A549 (cell line): Measurements from ENCODE around the gene ATXN2. TPM values are rescaled to one million over a fixed set of nuclear protein-coding genes. Genes with fewer than 3 reads are reported as not detected.

Experiments
- ATAC-seq, 2 experiments: fragments of 200-7000 bp in 1 of 2; fragments of >200 bp in 1 of 2; cut with Nextera tagmentation in 1 of 2; cut with Tn5 transposase in 1 of 2; 3 replicates each; pipeline versions ENCODE4 v1.8.0 to v1.9.1; 2018 to 2020; ENCODE audit warnings: mild to moderate bottlenecking in 1 of 2, moderate library complexity in 1 of 2
- CTCF ChIA-PET: fragments of 300-600 bp; sonication (Branson Sonifier 250); formaldehyde crosslinking; extraction: SDS; loops from one replicate; lab custom pipeline; 2021; ENCODE audit warnings: antibody characterized with exemption, inconsistent platforms; lab: Yijun Ruan, JAX
- POLR2A ChIA-PET: fragments of 350-600 bp; formaldehyde crosslinking; extraction: SDS; loops from one replicate; lab custom pipeline; 2021; ENCODE audit warnings: antibody characterized with exemption, inconsistent platforms; lab: Yijun Ruan, JAX
- DNase-seq, 2 experiments: peaks; one replicate each; pipeline versions ENCODE4 v3.0.0 to v3.0.0-alpha.2; 2011 to 2016; ENCODE audit warnings: low read depth in 1 of 2, low spot score in 1 of 2
- FAIRE-seq: peaks from 2 replicates; lab custom pipeline; 2011; peaks lifted over from hg19 to GRCh38; lab: Jason Lieb, UNC
- H3K27ac ChIP-seq, 2 experiments: fragments of >200 bp; sonication (Bioruptor Twin); formaldehyde crosslinking; 3 replicates each; pipeline ENCODE4 v1.5.1; 2016 to 2017
- H3K4me1 ChIP-seq: fragments of >200 bp; sonication (Bioruptor Twin); formaldehyde crosslinking; 3 replicates; pipeline ENCODE4 v1.6.1; 2016
- H3K4me2 ChIP-seq: fragments of >200 bp; sonication (Bioruptor Twin); formaldehyde crosslinking; 3 replicates; pipeline ENCODE4 v1.6.1; 2016
- H3K4me3 ChIP-seq: fragments of >200 bp; sonication (Bioruptor Twin); formaldehyde crosslinking; 3 replicates; pipeline ENCODE4 v1.5.1; 2016
- H3K9me3 ChIP-seq: fragments of >200 bp; sonication (Bioruptor Twin); formaldehyde crosslinking; 3 replicates; pipeline ENCODE4 v1.6.1; 2016
- BCL3 ChIP-seq: fragments of >200 bp; sonication (Bioruptor Twin); formaldehyde crosslinking; IDR thresholded peaks from 3 replicates; pipeline ENCODE4 v1.6.1; 2016
- CEBPB ChIP-seq, 2 experiments: fragments of >200 bp in 1 of 2; sonication (Bioruptor Twin) in 1 of 2; formaldehyde crosslinking in 1 of 2; IDR thresholded peaks; 2 replicates each; pipeline ENCODE4 v1.6.1; 2012 to 2016
- CHD2 ChIP-seq: fragments of 150-350 bp; IDR thresholded peaks from 2 replicates; pipeline ENCODE4 v1.6.1; 2014; ENCODE audit warnings: low read length; ENCODE audit not compliant: partially characterized antibody
- CHD4 ChIP-seq: fragments of 200-600 bp; sonication (generic); IDR thresholded peaks from 2 replicates; pipeline ENCODE4 v1.6.1; 2016; ENCODE audit warnings: antibody characterized with exemption, mild to moderate bottlenecking, borderline replicate concordance
- ELK1 ChIP-seq: fragments of 150-350 bp; IDR thresholded peaks from 2 replicates; pipeline ENCODE4 v1.6.1; 2014; ENCODE audit warnings: low read depth, mild to moderate bottlenecking, low read length
- ESRRA ChIP-seq: fragments of 150-350 bp; IDR thresholded peaks from 2 replicates; pipeline ENCODE4 v1.6.1; 2014; ENCODE audit warnings: mild to moderate bottlenecking, low read length, borderline replicate concordance
- FOSB ChIP-seq: fragments of 250-450 bp; sonication (Bioruptor Pico); IDR thresholded peaks from 2 replicates; pipeline ENCODE4 v1.5.0; 2020; ENCODE audit warnings: mild to moderate bottlenecking, moderate library complexity
- HEYL ChIP-seq: fragments of 250-450 bp; sonication (Bioruptor Pico); IDR thresholded peaks from 2 replicates; pipeline ENCODE4 v1.8.0; 2021; ENCODE audit warnings: mild to moderate bottlenecking, moderate library complexity
- HOXA7 ChIP-seq: fragments of 250-450 bp; sonication (Bioruptor Pico); IDR thresholded peaks from 2 replicates; pipeline ENCODE4 v1.5.0; 2020; ENCODE audit warnings: mild to moderate bottlenecking, moderate library complexity
- HOXB13 ChIP-seq: fragments of 250-450 bp; sonication (Bioruptor Pico); IDR thresholded peaks from 2 replicates; pipeline ENCODE4 v1.5.0; 2020; ENCODE audit warnings: low read depth, mild to moderate bottlenecking, moderate library complexity
- KDM5A ChIP-seq: fragments of 200-600 bp; sonication (generic); IDR thresholded peaks from 2 replicates; pipeline ENCODE4 v1.6.1; 2016; ENCODE audit warnings: antibody characterized with exemption, mild to moderate bottlenecking
- MAFK ChIP-seq: fragments of 450-650 bp; IDR thresholded peaks from 2 replicates; pipeline ENCODE4 v1.6.1; 2014; ENCODE audit not compliant: partially characterized antibody
- NFE2L2 ChIP-seq: fragments of 150-350 bp; conservative IDR thresholded peaks from 2 replicates; pipeline ENCODE4 v1.6.1; 2014; ENCODE audit warnings: low read length
- POLR2AphosphoS2 ChIP-seq: conservative IDR thresholded peaks from 2 replicates; pipeline ENCODE4 v1.6.1; 2012; ENCODE audit warnings: low read length, improper control_type of control experiment, inconsistent platforms
- RARB ChIP-seq: fragments of 250-450 bp; sonication (Bioruptor Pico); IDR thresholded peaks from 2 replicates; pipeline ENCODE4 v1.8.0; 2021; ENCODE audit warnings: mild to moderate bottlenecking, moderate library complexity
- RNF2 ChIP-seq: fragments of 200-600 bp; sonication (generic); IDR thresholded peaks from 2 replicates; pipeline ENCODE4 v1.6.1; 2016; ENCODE audit warnings: low read depth, mild to moderate bottlenecking, antibody characterized with exemption, moderate library complexity, borderline replicate concordance
- ZC3H11A ChIP-seq: fragments of 450-650 bp; IDR thresholded peaks from 2 replicates; pipeline ENCODE4 v1.6.1; 2014; ENCODE audit warnings: antibody characterized with exemption, mild to moderate bottlenecking
- ZFP36 ChIP-seq: fragments of 450-650 bp; IDR thresholded peaks from 2 replicates; pipeline ENCODE4 v1.6.1; 2014; ENCODE audit warnings: borderline replicate concordance; ENCODE audit not compliant: partially characterized antibody
- WGBS: methylation state at CpG from one replicate; pipeline ENCODE4 v1.1.6; 2017; ENCODE audit errors: missing lambda C conversion rate; 5-methylcytosine and 5-hydroxymethylcytosine counted together
- polyA plus RNA-seq, 4 experiments: library from polyadenylated mRNA; depleted of rRNA in 3 of 4; stranded (reverse); fragments of >200 nt; fragmentation: RNase III in 1 of 4; extraction: RNeasy Plus Mini Kit Qiagen cat#74134 plus additional on column Dnase treatment in 1 of 4; gene quantifications; 2 replicates in 3 of 4; 3 replicates in 1 of 4; pipeline ENCODE4 v1.2.3, GENCODE V29; 2011 to 2017

ATXN2 gene
- polyA plus RNA-seq, 2 of the 4 experiments (the other 2 are of a cell fraction), result 24.8 to 30.6 TPM

GRCh38 chr12:111439657-111440151, 159.4 kb downstream of the ATXN2 start:
- Histone ChIP-seq H3K4me2 (no peak overlapping the region), H3K27ac (no peak overlapping the region), H3K4me3 (no peak overlapping the region), H3K4me1 (peaks cover 13% of the 10 kb centered on the region), H3K9me3 (no peaks in the 10 kb centered on the region)
- POLR2A ChIA-PET, result no interaction called here
- 84% methylated on average over 5 of the region's 5 CpGs for WGBS
- TF ChIP-seq ZFP36 (no peak), KDM5A (no peak), RNF2 (no peak), CHD4 (no peak), HOXB13 (CRISPR knock-in tag) (no peak), RARB (CRISPR knock-in tag) (no peak), CHD2 (no peak), HEYL (CRISPR knock-in tag) (no peak)
- DNase-seq (no peak), FAIRE-seq (no peak), ATAC-seq (no peak)
- CTCF ChIA-PET, result interaction anchor here (0.9 to 17.4 kb wide), 5 partner anchors 11 to 41 kb away, joined by 3 to 154 read pairs (median 3); no protein-coding TSS in a partner anchor

GRCh38 chr12:111438481-111438880, 160.6 kb downstream of the ATXN2 start:
- DNase-seq (no peak), FAIRE-seq (no peak), ATAC-seq (peak in 1 of 2 experiments; percentile 1; a peak in 1 of 6 replicates)
- TF ChIP-seq HOXA7 (no peak), ESRRA (no peak), ZC3H11A (no peak), ELK1 (no peak), MAFK (peak; percentile 22), BCL3 (no peak), POLR2AphosphoS2 (0 out of 2 replicates have a peak, but pooled peaks have one; percentile 54), NFE2L2 (no peak)
- Histone ChIP-seq H3K27ac (0 out of 6 replicates have a peak overlapping the region, but pooled peaks of 1 of the 2 experiments have one; percentile 46), H3K4me2 (no peak overlapping the region), H3K4me1 (peaks cover 20% of the 10 kb centered on the region), H3K9me3 (no peaks in the 10 kb centered on the region), H3K4me3 (no peak overlapping the region)
- ChIA-PET CTCF (interaction anchor here (0.9 to 17.4 kb wide), 3 partner anchors 11 to 40 kb away, joined by 3 to 154 read pairs (median 3); no protein-coding TSS in a partner anchor), POLR2A (no interaction called here)
- 72% methylated on average over 8 of the region's 9 CpGs for WGBS

- TF ChIP-seq ZFP36, result peak; percentile 69
- TF ChIP-seq CEBPB (IDR thresholded peaks at IDR 0.05), result peak in 1 of 2 experiments; percentile 84; a peak in 2 of 4 replicates
- TF ChIP-seq FOSB (CRISPR knock-in tag), result no peak
- Histone ChIP-seq H3K4me3 (no peak overlapping the region), H3K9me3 (no peaks in the 10 kb centered on the region), H3K4me2 (no peak overlapping the region), H3K27ac (peak overlapping the region in 1 of 2 experiments; percentile 46; a peak in 1 of 6 replicates), H3K4me1 (peaks cover 20% of the 10 kb centered on the region)
- FAIRE-seq (no peak), ATAC-seq (peak; percentile 2 to 9; a peak in 3 of 6 replicates), DNase-seq (no peak)
- POLR2A ChIA-PET, result no interaction called here
- WGBS, result 65% methylated on average over 7 of the region's 8 CpGs
- CTCF ChIA-PET, result interaction anchor here (0.9 to 17.4 kb wide), 4 partner anchors 10 to 39 kb away, joined by 3 to 154 read pairs (median 3); no protein-coding TSS in a partner anchor
Measured at GRCh38 chr12:111437816-111438454, 161.2 kb downstream of the ATXN2 start.
